HepG2 (cell line): Measurements from ENCODE around the gene RPH3AL. TPM values are rescaled to one million over a fixed set of nuclear protein-coding genes. Genes with fewer than 3 reads are reported as not detected.

Source experiments
- ATAC-seq: fragments of 200-7000 bp; cut with Tn5 transposase; 3 replicates; pipeline ENCODE4 v1.9.1; 2020; ENCODE audit warnings: mild to moderate bottlenecking, moderate library complexity
- BruUV-seq: library from RNA; stranded (reverse); fragments of 400-500 nt; replicated peaks from 2 replicates; lab custom pipeline; 2021; lab: Mats Ljungman, UMichigan
- CTCF ChIA-PET: fragments of 300-600 bp; formaldehyde crosslinking; extraction: SDS; loops from one replicate; lab custom pipeline; 2021; ENCODE audit warnings: low total read pairs, inconsistent platforms, low intra/inter-chr PET ratio; lab: Yijun Ruan, JAX
- POLR2A ChIA-PET: fragments of 350-600 bp; sonication (Branson Sonifier 250); formaldehyde crosslinking; loops from one replicate; lab custom pipeline; 2020; ENCODE audit warnings: antibody characterized with exemption, inconsistent platforms; lab: Yijun Ruan, JAX
- DNase-seq: peaks from one replicate; pipeline ENCODE4 v3.0.0-alpha.2; 2015; ENCODE audit warnings: low spot score
- FAIRE-seq: peaks from 3 replicates; lab custom pipeline; 2011; peaks lifted over from hg19 to GRCh38; lab: Jason Lieb, UNC
- H2AFZ ChIP-seq: one replicate; pipeline ENCODE4 v1.6.1; 2011; ENCODE audit warnings: low read length, inconsistent platforms
- H3K27ac ChIP-seq: fragments of 300-600 bp; 3 replicates; pipeline ENCODE4 v1.8.0; 2011; ENCODE audit warnings: mixed run types, mild to moderate bottlenecking, mixed read lengths, low read length, inconsistent platforms; ENCODE audit not compliant: insufficient read depth; ENCODE audit errors: extremely low read length
- H3K27me3 ChIP-seq, 2 experiments: fragments of 200-600 bp in 1 of 2; 2 replicates in 1 of 2; 3 replicates in 1 of 2; pipeline versions ENCODE4 v1.6.0 to v1.8.0; 2011; ENCODE audit warnings: low read length in 2 of 2, mild to moderate bottlenecking in 2 of 2, moderate library complexity in 2 of 2, inconsistent platforms in 1 of 2; ENCODE audit not compliant: insufficient read depth in 2 of 2, control insufficient read depth in 1 of 2
- H3K36me3 ChIP-seq, 2 experiments: fragments of 200-600 bp in 1 of 2; replicated peaks in 1 of 2; 2 replicates in 1 of 2; 3 replicates in 1 of 2; pipeline versions ENCODE4 v1.5.1 to v1.8.0; 2011; ENCODE audit warnings: low read length in 2 of 2, inconsistent platforms in 1 of 2; ENCODE audit not compliant: insufficient read depth in 2 of 2, control insufficient read depth in 1 of 2
- H3K4me1 ChIP-seq: 2 replicates; pipeline ENCODE4 v1.5.1; 2012; ENCODE audit warnings: low read length, inconsistent platforms; ENCODE audit not compliant: insufficient read depth
- H3K4me2 ChIP-seq: 2 replicates; pipeline ENCODE4 v1.6.0; 2011; ENCODE audit warnings: low read depth, low read length, inconsistent platforms
- H3K4me3 ChIP-seq, 3 experiments: fragments of 200-600 bp in 1 of 3; sonication (generic), shearing (Covaris generic) in 1 of 3; replicated peaks in 1 of 3; 2 replicates each; pipeline ENCODE4 v1.5.1; 2011 to 2016; ENCODE audit warnings: low read length in 3 of 3, inconsistent platforms in 2 of 3, low read depth in 2 of 3, mild to moderate bottlenecking in 2 of 3, control low read depth in 1 of 3, mixed read lengths in 1 of 3; ENCODE audit not compliant: insufficient read depth in 1 of 3
- H3K79me2 ChIP-seq: one replicate; pipeline ENCODE4 v1.6.1; 2011; ENCODE audit warnings: low read length, inconsistent platforms; ENCODE audit not compliant: insufficient read depth
- H3K9ac ChIP-seq: 2 replicates; pipeline ENCODE4 v1.6.0; 2011; ENCODE audit warnings: mild to moderate bottlenecking, low read depth, low read length, inconsistent platforms; ENCODE audit not compliant: insufficient read depth
- H3K9me3 ChIP-seq: 2 replicates; pipeline ENCODE4 v1.5.1; 2012; ENCODE audit warnings: mild to moderate bottlenecking, low read length
- H4K20me1 ChIP-seq: 2 replicates; pipeline ENCODE4 v1.6.0; 2011; ENCODE audit warnings: inconsistent platforms, mild to moderate bottlenecking, low read length, moderate library complexity; ENCODE audit not compliant: insufficient read depth
- FOSL1 ChIP-seq: sonication (generic); formaldehyde crosslinking; IDR thresholded peaks from 2 replicates; pipeline ENCODE4 v1.9.0; 2021; ENCODE audit warnings: missing genetic modification reagents, borderline replicate concordance
- GTF3A ChIP-seq: sonication (generic); formaldehyde crosslinking; conservative IDR thresholded peaks from 2 replicates; pipeline ENCODE4 v1.4.0; 2020; ENCODE audit warnings: mild to moderate bottlenecking, missing genetic modification reagents
- KAT8 ChIP-seq: IDR thresholded peaks from 2 replicates; pipeline ENCODE4 v1.6.1; 2016; ENCODE audit warnings: missing genetic modification reagents, missing compliant biosample characterization
- MBD4 ChIP-seq: IDR thresholded peaks from 2 replicates; pipeline ENCODE4 v1.6.1; 2012; ENCODE audit warnings: low read length, inconsistent platforms, borderline replicate concordance
- NFIC ChIP-seq: IDR thresholded peaks from 2 replicates; pipeline ENCODE4 v1.6.1; 2012; ENCODE audit warnings: mild to moderate bottlenecking, low read length, inconsistent platforms
- PPARG ChIP-seq: conservative IDR thresholded peaks from 2 replicates; pipeline ENCODE4 v1.6.1; 2016; ENCODE audit warnings: missing biosample characterization, missing genetic modification reagents
- REPIN1 ChIP-seq: sonication (generic); formaldehyde crosslinking; IDR thresholded peaks from 2 replicates; pipeline ENCODE4 v1.8.0; 2022; ENCODE audit warnings: missing genetic modification reagents, low read depth, mild to moderate bottlenecking, borderline replicate concordance
- SIN3B ChIP-seq: fragments of 150-350 bp; IDR thresholded peaks from 2 replicates; pipeline ENCODE4 v1.6.1; 2014; ENCODE audit warnings: low read length
- ZMYM4 ChIP-seq: sonication (generic); formaldehyde crosslinking; IDR thresholded peaks from 2 replicates; pipeline ENCODE4 v1.8.1; 2023; ENCODE audit warnings: mild to moderate bottlenecking, missing genetic modification reagents
- ZNF598 ChIP-seq: sonication (generic); formaldehyde crosslinking; IDR thresholded peaks from 2 replicates; pipeline ENCODE4 v1.5.1; 2020; ENCODE audit warnings: mild to moderate bottlenecking, missing genetic modification reagents, borderline replicate concordance
- ZNF780A ChIP-seq: sonication (generic); formaldehyde crosslinking; IDR thresholded peaks from 2 replicates; pipeline ENCODE4 v1.8.0; 2022; ENCODE audit warnings: mild to moderate bottlenecking, missing genetic modification reagents, moderate library complexity
- ZSCAN25 ChIP-seq: sonication (generic); formaldehyde crosslinking; IDR thresholded peaks from 2 replicates; pipeline ENCODE4 v1.8.0; 2022; ENCODE audit warnings: mild to moderate bottlenecking, missing genetic modification reagents
- WGBS: methylation state at CpG from one replicate; pipeline ENCODE4 v1.1.6; 2017; ENCODE audit warnings: low lambda C conversion rate; 5-methylcytosine and 5-hydroxymethylcytosine counted together
- in situ Hi-C: cut with HindIII; loops from 2 replicates; pipeline ENCODE4 v1.10.0; 2017; ENCODE audit warnings: low pct_unique_long_range_greater_than_20kb; ENCODE audit not compliant: extremely low pct_ligation_motif_present
- intact Hi-C: fragments of 100-400 bp; cut with micrococcal nuclease; formaldehyde crosslinking; loops from one replicate; pipeline ENCODE4 v1.10.0; 2022; ENCODE audit not compliant: unreplicated experiment
- polyA plus RNA-seq, 8 experiments: library from polyadenylated mRNA; depleted of rRNA in 3 of 8; stranded (reverse) in 7 of 8; unstranded in 1 of 8; fragments of >200 nt; fragmentation: Illumina TruSeq in 4 of 8; extraction: Trizol in 4 of 8; gene quantifications; 2 replicates each; pipeline versions ENCODE4 v1.2.1 to v1.2.3, GENCODE V29; 2011 to 2016; ENCODE audit warnings: low read depth in 4 of 8, missing spikeins in 1 of 8, mixed read lengths in 1 of 8; ENCODE audit not compliant: insufficient read depth in 1 of 8
- total RNA-seq, 5 experiments: library from RNA; depleted of rRNA; stranded (reverse); fragments of >200 nt; fragmentation: Illumina TruSeq; extraction: Trizol; gene quantifications; 2 replicates each; pipeline ENCODE4 v1.2.3, GENCODE V29; 2016; ENCODE audit warnings: low read depth in 1 of 5
- TF ChIP-seq, protein P1 (sequence below): sonication (generic); formaldehyde crosslinking; IDR thresholded peaks from 2 replicates; pipeline ENCODE4 v1.4.0; 2020; ENCODE audit warnings: missing genetic modification reagents, borderline replicate concordance
- TF ChIP-seq, protein P2 (sequence below): sonication (generic); formaldehyde crosslinking; IDR thresholded peaks from 2 replicates; pipeline ENCODE4 v1.4.0; 2020; ENCODE audit warnings: missing genetic modification reagents, mild to moderate bottlenecking, borderline replicate concordance
- TF ChIP-seq, protein P3 (sequence below): sonication (generic); formaldehyde crosslinking; IDR thresholded peaks from 2 replicates; pipeline ENCODE4 v1.4.0; 2020; ENCODE audit warnings: low read depth, mild to moderate bottlenecking, missing genetic modification reagents

Gene RPH3AL
- total and polyA plus RNA-seq, 2 of the 13 experiments (the other 11 are each of a cell fraction or from before 2014, with no cell fraction given), result 7.8 to 16.4 TPM

DNA sequence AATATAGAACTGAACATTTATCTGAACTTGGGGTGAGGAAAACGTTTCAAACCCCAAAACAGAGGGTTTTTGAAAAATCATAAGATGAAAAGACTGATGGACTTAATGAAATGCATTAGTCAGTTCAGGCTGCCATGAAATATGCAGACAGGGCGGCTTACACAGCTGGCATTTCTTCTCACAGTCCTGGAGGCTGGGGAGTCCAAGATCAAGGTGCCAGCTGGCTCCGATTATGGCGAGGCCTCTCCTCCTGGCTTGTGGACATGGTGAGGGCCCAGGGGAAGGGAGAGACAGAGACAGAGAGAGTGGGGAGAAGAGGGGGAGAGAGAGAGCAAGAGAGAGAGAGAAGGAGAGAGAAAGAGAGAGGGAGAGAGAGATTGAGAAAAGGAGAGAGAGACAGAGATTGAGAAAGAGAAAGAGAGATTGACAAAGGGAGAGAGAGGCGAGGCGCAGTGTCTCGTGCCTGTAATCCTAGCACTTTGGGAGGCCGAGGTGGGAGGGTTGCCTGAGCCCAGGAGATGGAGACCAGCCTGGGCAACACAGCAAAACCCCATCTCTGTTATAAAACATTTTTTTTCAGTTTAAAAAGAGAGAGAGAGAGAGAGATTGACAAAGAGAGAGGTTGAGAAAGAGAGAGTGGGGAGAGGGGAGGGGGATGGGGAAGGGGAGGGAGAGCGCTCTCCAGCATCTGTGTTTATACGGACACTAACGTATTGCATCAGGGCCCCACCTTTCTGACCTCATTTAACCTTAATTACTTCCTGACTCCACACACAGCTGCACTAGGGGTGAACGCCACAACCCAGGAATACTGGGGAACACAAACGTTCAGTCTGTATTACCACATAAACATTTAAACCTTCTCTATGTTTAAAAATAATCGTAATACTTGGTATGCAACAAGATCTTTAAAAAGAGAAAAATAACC is 24.6 kb upstream of the RPH3AL start (continued):
- TF ChIP-seq, protein P1, sequence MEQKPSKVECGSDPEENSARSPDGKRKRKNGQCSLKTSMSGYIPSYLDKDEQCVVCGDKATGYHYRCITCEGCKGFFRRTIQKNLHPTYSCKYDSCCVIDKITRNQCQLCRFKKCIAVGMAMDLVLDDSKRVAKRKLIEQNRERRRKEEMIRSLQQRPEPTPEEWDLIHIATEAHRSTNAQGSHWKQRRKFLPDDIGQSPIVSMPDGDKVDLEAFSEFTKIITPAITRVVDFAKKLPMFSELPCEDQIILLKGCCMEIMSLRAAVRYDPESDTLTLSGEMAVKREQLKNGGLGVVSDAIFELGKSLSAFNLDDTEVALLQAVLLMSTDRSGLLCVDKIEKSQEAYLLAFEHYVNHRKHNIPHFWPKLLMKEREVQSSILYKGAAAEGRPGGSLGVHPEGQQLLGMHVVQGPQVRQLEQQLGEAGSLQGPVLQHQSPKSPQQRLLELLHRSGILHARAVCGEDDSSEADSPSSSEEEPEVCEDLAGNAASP (CRISPR knock-in tag), result peak; percentile 90; the same call in 1 of the 2 replicates
- no peak for TF ChIP-seq ZMYM4 (CRISPR knock-in tag)

DNA sequence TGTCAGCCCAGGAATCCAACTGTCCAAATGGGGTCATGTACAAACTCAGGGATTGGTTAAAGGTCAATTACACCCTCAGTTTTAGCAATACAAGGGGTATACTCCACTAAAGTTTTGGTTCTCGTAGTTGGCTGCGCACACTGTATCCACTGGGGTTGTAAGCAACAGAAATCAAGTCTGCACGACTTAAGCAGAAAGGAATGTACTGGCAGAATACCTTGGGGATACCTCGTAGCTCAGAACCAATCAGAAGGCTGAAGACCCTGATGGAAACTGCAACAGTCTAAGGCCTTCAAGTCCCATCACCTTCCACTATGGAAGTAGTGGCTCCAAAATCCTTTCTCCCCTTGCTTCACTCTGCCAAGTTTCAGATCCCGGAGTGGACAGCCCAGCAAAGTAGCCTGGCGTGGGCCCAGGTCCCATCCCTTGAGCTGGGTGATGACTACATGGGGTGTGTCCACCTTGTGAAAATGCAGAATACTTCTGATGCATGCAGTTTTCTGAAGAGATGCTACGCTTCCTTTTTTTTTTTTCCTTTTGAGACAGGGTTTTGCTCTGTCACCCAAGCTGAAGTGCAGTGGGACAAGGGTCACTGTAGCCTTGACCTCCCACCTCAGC is 21.1 kb upstream of the RPH3AL start:
- DNase-seq (no peak), FAIRE-seq (no peak), ATAC-seq (no peak)
- Histone ChIP-seq H4K20me1 (no peaks in the 10 kb centered on the region), H2AFZ (no peak overlapping the region), H3K4me3 (no peak overlapping the region), H3K36me3 (peaks cover 1 to 2% of the 10 kb centered on the region in 2 experiments; a peak in 1 of 5 replicates), H3K9ac (no peak overlapping the region), H3K4me1 (peaks cover 22% of the 10 kb centered on the region), H3K27ac (no peak overlapping the region), H3K4me2 (no peak overlapping the region), H3K27me3 (no peaks in the 10 kb centered on the region), H3K9me3 (no peaks in the 10 kb centered on the region), H3K79me2 (no peaks in the 10 kb centered on the region)
- 81% methylated on average over 7 of the region's 7 CpGs for WGBS
- CTCF ChIA-PET, result no interaction called here
- in situ Hi-C loops, result no loop called here
- TF ChIP-seq, protein P2, sequence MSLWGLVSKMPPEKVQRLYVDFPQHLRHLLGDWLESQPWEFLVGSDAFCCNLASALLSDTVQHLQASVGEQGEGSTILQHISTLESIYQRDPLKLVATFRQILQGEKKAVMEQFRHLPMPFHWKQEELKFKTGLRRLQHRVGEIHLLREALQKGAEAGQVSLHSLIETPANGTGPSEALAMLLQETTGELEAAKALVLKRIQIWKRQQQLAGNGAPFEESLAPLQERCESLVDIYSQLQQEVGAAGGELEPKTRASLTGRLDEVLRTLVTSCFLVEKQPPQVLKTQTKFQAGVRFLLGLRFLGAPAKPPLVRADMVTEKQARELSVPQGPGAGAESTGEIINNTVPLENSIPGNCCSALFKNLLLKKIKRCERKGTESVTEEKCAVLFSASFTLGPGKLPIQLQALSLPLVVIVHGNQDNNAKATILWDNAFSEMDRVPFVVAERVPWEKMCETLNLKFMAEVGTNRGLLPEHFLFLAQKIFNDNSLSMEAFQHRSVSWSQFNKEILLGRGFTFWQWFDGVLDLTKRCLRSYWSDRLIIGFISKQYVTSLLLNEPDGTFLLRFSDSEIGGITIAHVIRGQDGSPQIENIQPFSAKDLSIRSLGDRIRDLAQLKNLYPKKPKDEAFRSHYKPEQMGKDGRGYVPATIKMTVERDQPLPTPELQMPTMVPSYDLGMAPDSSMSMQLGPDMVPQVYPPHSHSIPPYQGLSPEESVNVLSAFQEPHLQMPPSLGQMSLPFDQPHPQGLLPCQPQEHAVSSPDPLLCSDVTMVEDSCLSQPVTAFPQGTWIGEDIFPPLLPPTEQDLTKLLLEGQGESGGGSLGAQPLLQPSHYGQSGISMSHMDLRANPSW (CRISPR knock-in tag), result no peak
- TF ChIP-seq PPARG (CRISPR knock-in tag) (no peak), FOSL1 (CRISPR knock-in tag) (no peak), NFIC (no peak), ZNF598 (CRISPR knock-in tag) (no peak), REPIN1 (CRISPR knock-in tag) (no peak), SIN3B (no peak), ZNF780A (CRISPR knock-in tag) (no peak), KAT8 (CRISPR knock-in tag) (no peak), GTF3A (CRISPR knock-in tag) (no peak), ZSCAN25 (CRISPR knock-in tag) (no peak), MBD4 (no peak)
- TF ChIP-seq, protein P3, sequence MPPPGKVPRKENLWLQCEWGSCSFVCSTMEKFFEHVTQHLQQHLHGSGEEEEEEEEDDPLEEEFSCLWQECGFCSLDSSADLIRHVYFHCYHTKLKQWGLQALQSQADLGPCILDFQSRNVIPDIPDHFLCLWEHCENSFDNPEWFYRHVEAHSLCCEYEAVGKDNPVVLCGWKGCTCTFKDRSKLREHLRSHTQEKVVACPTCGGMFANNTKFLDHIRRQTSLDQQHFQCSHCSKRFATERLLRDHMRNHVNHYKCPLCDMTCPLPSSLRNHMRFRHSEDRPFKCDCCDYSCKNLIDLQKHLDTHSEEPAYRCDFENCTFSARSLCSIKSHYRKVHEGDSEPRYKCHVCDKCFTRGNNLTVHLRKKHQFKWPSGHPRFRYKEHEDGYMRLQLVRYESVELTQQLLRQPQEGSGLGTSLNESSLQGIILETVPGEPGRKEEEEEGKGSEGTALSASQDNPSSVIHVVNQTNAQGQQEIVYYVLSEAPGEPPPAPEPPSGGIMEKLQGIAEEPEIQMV (CRISPR knock-in tag), result no peak
- POLR2A ChIA-PET, result interaction anchor here (1.0 kb wide), 1 partner anchor 317 kb away, joined by 3 read pairs; no protein-coding TSS in a partner anchor
- BruUV-seq, result no TSS peak
- intact Hi-C loops, result no loop called here
